ENCODE results near the gene ZFTA.

- TF ChIP-seq, protein P1, sequence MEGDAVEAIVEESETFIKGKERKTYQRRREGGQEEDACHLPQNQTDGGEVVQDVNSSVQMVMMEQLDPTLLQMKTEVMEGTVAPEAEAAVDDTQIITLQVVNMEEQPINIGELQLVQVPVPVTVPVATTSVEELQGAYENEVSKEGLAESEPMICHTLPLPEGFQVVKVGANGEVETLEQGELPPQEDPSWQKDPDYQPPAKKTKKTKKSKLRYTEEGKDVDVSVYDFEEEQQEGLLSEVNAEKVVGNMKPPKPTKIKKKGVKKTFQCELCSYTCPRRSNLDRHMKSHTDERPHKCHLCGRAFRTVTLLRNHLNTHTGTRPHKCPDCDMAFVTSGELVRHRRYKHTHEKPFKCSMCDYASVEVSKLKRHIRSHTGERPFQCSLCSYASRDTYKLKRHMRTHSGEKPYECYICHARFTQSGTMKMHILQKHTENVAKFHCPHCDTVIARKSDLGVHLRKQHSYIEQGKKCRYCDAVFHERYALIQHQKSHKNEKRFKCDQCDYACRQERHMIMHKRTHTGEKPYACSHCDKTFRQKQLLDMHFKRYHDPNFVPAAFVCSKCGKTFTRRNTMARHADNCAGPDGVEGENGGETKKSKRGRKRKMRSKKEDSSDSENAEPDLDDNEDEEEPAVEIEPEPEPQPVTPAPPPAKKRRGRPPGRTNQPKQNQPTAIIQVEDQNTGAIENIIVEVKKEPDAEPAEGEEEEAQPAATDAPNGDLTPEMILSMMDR (IDR thresholded peaks at IDR 0.05; ENCODE audit: low read depth, low read length): no peak
- no peak for TF ChIP-seq POLR2A (IDR thresholded peaks at IDR 0.05; ENCODE audit: extremely low read depth, insufficient read length)
- TF ChIP-seq, protein P2, sequence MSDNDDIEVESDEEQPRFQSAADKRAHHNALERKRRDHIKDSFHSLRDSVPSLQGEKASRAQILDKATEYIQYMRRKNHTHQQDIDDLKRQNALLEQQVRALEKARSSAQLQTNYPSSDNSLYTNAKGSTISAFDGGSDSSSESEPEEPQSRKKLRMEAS (IDR thresholded peaks at IDR 0.05; ENCODE audit: low read depth, low read length): no peak
- no peak for TF ChIP-seq MYC (IDR thresholded peaks at IDR 0.05; ENCODE audit: low read depth, low read length)
Measured at GRCh38 chr11:63769042-63769713, 603 bp upstream of the ZFTA start.

Measured in NB4 (cell line).